ENCODE results near the gene ZP1.

DNA sequence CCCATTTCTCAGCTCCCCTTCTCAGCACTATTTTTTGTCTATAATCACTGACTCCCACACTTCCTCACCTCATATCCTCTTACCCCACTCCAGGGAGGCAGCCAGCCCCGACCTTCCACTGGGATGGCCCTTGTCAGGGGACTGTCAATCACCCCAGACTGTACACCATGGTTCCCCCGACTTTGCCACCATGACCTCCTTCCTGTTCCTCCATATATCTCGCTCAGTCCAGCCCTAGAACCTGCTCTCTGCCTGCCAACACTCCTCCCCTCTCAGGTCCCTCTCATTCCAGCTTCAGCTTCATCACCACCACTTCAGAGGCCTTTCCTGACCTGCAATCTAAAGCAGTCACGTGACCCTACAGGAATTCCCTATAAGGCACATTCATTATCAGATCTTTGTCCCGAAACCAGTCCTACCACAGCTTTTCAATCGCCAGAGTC, 22.5 kb downstream of the ZP1 start:
- TF ChIP-seq, protein P1, sequence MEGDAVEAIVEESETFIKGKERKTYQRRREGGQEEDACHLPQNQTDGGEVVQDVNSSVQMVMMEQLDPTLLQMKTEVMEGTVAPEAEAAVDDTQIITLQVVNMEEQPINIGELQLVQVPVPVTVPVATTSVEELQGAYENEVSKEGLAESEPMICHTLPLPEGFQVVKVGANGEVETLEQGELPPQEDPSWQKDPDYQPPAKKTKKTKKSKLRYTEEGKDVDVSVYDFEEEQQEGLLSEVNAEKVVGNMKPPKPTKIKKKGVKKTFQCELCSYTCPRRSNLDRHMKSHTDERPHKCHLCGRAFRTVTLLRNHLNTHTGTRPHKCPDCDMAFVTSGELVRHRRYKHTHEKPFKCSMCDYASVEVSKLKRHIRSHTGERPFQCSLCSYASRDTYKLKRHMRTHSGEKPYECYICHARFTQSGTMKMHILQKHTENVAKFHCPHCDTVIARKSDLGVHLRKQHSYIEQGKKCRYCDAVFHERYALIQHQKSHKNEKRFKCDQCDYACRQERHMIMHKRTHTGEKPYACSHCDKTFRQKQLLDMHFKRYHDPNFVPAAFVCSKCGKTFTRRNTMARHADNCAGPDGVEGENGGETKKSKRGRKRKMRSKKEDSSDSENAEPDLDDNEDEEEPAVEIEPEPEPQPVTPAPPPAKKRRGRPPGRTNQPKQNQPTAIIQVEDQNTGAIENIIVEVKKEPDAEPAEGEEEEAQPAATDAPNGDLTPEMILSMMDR (IDR thresholded peaks at IDR 0.05 in 8 of 11, conservative IDR thresholded peaks at IDR 0.05 in 3 of 11): no peak
- TF ChIP-seq POLR2A (IDR thresholded peaks at IDR 0.05): no peak

Measured in spleen (tissue), 7 donors.